Stimulated activated naive CD4-positive, alpha-beta T cell (primary cell): ENCODE results near the gene LILRB3.
A peak's percentile ranks its signal among the peaks of the same experiment; 100 is the strongest.
"Not testable (repeated sequence)": the region's sequence is repeated elsewhere in the genome, so short reads cannot be mapped to it uniquely, and the experiment has no call there.

ENCODE experiments used
- DNase-seq, 6 experiments: peaks; one replicate each; lab custom pipeline; 2025; lab: John Stamatoyannopoulos, UW

LILRB3 gene

DNA sequence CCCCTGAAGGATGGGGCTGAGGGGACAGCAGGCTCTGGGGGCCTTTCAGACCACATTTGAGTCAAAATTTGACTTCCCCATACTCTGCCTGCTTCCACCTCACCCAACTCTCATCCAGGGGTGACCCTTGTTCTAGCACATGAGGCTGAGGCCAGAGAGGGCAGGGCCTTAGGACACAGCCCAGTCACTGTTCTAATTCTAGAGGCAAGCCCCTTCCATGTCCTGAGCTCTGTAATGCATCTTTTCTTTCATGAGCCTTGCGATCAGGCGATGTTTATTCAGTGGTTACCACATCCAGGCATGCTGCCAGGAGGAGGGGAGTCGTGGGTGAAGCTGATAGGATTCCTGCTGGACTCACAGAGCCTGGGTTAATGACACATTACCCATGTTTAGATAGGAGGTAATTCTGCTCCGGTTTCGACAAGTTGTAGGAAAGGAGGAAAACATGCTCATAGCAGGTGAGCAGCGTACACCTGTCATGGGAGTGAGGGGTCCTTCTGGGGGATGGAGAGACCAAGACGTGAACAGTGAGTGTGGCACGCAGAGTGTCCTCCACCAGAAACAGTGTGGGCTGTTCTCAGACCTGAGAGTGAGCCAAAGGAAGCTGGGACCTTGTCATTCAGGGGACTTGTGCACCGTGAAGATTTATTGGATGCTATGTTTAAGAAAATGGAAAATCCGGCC lies 12.9 kb downstream of the LILRB3 start:
- DNase-seq: no peak

DNA sequence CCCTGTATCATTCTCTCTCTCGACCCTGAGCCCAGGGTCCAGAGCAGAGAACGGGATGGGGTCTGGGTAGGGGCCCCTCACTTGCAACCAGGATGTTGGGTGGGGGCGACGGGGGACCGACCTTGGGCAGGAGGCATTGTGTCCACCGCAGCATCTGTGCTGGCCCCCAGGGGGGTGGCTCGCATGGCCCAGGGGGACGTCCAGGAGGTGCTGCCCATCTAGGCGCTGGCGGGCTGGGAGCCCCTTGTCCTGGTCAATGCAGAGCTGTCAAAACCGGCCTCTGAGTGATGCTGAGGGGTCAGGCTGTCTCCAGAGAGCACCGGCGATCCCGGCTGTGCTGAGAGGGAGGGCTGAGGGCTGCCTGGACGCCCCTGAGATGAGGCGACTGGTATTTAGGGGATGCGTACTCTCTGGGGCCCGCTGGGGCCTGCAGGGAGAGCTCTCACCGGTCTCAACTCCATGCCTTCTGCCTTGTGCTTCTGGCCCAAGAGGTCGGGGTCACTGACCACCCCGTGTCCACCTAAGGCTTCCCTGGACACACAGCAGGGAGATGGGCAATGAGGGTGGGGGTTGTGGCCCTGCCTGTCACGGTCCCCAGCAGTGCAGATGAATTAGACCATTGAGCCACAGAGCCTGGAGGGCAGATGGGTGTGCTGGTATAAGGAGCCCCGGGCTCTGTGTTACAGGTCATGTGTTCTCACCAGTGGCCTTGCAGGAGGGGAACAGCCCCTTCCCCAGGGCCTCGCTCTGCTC lies 13.6 kb downstream of the LILRB3 start:
- no peak for DNase-seq

DNA sequence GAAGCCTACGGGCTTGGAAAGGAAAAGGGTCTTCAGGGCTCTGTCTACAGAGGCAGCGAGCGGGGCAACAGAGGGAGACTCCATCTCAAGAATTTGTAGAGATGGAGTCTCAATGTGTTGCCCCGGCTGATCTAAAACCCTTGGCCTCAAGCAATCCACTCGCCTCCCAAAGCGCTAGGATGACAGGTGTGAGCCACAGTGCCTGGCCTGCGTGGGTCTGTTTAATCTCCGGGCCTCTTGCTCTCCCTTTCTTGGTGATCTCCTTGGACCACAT lies 14.1 kb downstream of the LILRB3 start:
- DNase-seq: no peak

DNA sequence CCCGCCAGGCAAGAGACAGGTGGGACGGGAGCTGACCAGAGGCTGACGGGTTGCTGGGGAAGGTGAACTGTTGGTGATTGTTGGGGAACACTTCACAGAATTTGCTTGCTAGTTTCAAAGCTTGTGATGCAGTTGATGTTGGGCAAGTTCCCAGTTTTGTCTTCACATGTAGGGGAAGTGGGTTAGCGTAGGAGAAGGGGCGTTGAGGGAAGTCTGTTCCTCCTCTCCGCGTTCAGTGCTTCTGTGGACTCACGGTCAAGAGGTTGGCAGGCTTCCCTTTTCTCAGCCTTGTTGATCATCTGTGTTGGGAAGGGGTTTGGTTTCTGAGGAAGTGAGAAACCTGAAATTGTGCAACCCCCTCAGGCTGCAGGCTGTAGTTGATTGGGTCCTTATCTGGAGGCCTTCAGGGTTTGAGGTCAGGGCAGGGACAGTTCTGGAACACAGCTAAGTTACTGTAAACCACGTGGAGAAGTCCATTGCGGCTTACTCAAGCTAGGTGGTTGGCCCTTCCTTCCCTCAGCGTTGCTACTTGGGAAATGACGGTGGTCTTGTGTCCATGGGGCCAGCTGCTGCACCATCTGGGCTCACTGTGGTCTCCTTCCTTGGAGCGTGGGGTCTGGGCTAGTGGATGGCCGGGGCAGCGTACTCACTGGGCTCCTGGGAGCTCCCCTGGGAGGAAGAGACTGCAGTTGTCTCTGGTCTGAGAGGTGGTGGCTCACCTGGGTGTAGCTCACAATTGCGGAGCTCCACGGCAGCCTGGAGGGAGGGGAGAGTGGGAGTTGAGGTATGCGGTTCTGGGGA lies 14.6 kb downstream of the LILRB3 start:
- peak in 4 of 6 experiments; percentile 10 to 59 (median 26) for DNase-seq

DNA sequence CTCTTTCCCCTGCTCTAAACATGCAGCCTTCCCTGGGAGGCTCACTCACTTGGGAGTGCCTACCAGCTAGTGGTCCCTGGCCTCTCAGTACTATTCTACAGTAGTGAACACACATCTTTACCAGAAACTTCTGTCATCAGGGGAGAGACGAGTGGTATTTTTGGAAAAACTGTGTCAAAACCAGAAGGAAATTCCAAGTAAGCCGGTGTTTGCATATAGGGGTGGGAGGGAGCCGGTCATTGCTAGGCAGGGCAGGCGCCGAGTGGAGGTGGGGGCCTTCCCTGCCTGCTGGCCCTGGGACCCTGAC lies 15.2 kb downstream of the LILRB3 start:
- DNase-seq: no peak

DNA sequence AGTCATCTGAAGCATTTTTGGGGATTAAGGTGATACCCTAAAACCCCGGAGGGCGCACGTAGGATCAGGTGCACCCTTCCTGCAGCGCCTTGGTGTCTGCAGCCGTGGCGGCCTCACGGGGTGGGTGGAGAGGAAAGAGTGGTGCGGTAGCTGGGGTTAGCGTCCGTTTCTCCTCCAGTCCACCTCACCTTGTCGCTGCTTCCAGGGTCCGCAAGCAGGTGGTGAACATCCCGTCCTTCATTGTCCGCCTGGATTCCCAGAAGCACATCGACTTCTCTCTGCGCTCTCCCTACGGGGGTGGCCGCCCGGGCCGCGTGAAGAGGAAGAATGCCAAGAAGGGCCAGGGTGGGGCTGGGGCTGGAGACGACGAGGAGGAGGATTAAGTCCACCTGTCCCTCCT lies 15.6 kb downstream of the LILRB3 start:
- not testable (repeated sequence) for DNase-seq

DNA sequence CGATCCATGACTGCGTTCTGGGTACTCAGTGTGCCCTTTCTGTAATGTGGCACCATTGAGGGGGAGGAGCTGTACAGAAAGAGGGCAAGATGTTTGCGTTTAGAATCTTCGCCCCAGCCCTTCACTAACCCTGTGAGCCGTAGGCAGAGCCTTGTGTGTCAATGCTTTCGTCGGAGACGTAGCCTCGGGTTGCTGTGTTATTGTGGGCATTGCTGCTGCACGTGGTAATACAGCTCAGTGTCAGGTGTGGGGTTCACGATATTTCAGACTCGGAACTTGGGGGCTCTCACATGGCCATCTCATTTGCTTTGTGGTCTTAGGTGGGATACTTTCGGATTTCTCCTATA lies 16.0 kb downstream of the LILRB3 start:
- DNase-seq: no peak

- no peak for DNase-seq
Observed at GRCh38 chr19:54206030-54206830, 16.6 kb downstream of the LILRB3 start.

DNA sequence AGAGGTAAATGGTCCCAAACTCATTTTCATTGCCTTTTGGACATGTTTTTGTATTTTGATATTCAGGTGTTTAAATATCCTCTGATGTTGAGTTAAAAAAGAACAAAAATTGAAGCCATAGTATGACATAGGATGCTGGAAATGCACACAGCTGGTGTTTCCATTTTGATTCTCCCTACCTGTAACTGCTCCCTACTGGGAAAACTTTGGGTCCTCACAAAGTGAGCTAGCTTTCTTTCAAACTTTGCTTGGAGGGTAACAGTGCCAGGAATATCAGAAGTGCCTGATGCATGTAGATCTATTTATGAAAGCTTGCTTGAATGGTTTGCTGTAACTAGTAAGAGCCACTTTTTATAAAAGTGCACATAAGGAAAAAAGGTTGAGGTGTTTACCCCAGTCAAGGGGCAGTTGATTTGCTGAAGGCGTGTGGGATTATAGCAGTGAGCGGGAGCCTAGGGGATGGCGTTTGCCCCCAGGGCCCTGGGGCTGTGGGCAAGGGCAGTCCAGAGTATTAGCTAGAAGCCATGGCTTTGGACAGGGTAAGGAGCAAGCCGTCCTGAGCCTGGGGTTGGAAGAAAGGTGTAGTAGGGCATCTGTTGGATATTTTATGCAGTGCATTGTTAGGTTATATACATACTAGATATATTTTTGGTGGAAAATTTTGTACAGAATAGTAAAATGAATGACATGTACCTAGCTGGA lies 17.9 kb downstream of the LILRB3 start:
- no peak for DNase-seq

GRCh38 chr19:54203151-54203611 lies 19.6 kb downstream of the LILRB3 start:
- no peak for DNase-seq

DNA sequence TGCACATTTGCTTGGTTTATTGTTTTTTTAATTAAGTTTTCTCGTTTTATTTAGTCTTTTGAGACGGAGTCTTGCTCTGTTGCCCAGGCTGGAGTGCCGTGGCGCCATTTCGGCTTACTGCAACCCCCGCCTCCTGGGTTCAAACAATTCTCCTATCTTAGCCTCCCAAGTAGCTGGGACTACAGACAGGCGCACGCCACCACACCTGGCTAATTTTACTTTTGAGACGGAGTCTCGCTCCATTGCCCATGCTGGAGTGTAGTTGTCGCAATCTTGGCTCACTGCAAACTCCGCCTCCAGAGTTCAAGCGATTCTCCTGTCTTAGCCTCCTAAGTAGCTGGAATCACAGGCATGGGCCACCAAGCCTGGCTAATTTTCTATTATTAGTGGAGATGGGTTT lies 20.8 kb downstream of the LILRB3 start:
- DNase-seq: no peak

DNA sequence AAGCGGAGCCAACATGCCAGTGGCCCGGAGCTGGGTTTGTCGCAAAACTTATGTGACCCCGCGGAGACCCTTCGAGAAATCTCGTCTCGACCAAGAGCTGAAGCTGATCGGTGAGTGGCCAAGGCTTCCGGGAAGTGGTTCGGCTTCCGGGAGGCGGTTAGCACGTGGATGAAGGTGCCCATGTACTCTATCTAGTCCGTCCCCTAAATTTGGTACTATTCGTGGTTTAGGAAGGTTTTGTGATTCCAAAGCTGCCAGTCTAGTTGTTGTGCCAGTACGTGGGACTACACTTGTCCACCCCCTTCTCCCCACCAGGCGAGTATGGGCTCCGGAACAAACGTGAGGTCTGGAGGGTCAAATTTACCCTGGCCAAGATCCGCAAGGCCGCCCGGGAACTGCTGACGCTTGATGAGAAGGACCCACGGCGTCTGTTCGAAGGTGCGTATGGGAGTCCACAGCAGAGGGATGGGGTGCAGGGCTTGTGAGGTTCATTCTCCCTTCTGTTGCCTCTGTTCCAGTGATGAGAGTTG lies 21.6 kb downstream of the LILRB3 start:
- no peak for DNase-seq

DNA sequence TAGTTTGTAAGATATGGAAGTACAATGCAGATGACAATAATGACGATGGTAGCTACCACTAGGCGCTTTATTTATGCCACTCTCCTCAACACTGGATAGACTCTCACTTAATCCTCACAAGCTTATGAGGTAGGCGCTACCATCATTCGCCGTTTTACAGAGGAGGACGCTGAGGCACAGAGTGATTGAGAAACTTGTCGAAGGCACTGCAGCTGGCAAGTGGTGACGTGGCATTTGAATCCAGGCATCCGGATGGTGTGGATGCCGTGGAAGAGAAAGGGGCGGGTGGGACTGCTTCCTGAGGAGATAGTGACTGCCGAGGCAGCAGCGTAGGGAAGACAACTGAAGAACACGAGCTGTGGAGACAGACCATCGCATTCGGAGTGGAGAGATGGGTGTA lies 23.4 kb downstream of the LILRB3 start:
- DNase-seq: no peak

DNA sequence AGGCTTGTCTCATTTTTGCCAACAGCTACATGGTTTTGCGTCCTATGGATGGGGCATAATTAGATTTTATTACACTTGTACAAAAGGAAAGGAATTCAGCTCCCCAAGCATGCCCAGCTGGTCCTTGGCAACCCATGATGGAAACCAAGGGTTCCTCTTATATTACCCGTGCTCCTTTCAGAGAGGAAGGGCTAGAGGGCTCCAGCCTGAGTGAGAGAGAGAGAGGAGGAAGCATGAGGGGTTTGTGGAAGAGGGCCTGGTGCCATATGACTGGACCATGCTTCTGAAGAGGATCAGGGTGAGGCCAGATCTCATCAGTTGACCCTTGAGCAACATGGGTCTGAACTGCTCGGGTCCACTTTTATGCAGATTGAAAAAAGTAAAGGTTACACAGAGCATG lies 25.7 kb downstream of the LILRB3 start:
- no peak for DNase-seq

- DNase-seq: no peak
Observed at GRCh38 chr19:54196536-54196935, 26.3 kb downstream of the LILRB3 start.

DNA sequence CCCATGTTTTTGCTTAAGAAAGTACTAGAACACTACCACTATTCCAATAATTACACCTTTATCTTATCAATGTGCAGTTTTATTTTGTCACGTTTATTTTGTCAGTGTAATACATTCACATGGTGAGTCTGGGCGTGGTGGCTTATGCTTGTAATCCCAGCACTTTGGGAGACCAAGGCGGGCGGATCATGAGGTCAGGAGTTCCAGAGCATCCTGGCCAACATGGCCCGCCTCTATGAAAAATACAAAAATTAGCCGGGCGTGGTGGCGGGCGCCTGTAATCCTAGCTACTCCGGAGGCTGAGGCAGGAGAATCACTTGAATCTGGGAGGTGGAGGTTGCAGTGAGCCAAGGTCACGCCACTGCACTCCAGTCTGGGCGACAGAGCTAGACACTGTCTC lies 28.3 kb downstream of the LILRB3 start:
- not testable (repeated sequence) for DNase-seq

- DNase-seq: no peak
Observed at GRCh38 chr19:54193011-54193410, 29.8 kb downstream of the LILRB3 start.

DNA sequence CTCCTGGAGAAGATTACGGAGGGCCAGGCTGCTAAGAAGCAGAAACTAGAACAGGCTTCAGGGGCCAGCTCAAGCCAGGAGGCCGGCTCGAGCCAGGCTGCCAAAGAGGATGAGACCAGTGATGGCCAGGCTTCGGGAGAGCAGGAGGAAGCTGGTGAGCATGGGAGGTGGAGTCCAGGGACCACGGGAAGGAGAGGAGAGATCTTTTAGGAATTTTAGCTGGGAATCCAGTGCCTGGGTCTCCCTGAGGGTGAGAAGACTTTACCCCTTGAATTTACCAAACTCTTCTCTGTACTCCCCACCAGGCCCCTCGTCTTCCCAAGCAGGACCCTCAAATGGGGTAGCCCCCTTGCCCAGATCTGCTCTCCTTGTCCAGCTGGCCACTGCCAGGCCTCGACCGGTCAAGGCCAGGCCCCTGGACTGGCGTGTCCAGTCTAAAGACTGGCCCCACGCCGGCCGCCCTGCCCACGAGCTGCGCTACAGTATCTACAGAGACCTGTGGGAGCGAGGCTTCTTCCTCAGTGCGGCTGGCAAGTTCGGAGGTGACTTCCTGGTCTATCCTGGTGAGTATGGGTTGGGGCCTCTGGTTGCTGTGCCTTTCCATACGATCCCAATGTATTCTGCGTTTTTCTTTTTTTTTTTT lies 30.9 kb downstream of the LILRB3 start:
- no peak for DNase-seq

DNA sequence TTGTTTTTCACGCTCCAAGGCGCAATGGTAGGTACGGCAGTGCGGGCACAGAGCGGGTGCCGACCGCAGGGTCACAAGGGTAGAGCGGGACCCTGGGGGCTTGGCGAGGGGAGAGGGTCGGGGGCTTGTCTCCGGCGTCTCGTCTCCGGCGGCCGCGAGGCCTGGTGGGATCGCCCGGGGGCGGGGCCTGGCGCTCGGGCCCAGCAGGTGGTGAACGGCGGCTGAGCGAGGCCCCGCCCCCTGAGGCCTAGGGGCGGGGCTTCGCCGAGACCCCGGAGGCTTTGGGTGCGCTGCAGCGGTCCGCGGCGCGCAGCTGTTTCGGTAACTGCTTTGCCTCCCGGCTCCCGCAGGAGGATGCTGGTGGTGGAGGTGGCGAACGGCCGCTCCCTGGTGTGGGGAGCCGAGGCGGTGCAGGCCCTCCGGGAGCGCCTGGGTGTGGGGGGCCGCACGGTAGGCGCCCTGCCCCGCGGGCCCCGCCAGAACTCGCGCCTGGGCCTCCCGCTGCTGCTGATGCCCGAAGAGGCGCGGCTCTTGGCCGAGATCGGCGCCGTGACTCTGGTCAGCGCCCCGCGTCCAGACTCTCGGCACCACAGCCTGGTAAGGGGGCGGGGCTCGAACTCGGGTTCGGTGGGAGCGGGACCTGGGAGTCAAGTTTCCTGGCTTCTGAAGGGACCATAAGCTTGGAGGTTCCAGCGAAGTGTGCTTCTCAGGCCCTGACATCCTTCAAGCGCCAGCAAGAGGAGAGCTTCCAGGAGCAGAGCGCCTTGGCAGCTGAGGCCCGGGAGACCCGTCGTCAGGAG lies 31.6 kb downstream of the LILRB3 start, which contains the start of gene TSEN34:
TSEN34 (plus strand) TSS at position 298 of the 800 bp plus-strand sequence; CDS start at position 355, 57 bp downstream.
- DNase-seq: peak in 5 of 6 experiments; percentile 89 to 99 (median 96)

- peak; percentile 100 for DNase-seq
Observed at GRCh38 chr19:54190503-54191010, 32.2 kb downstream of the LILRB3 start.
